PC-9 (cell line): ENCODE data around the gene CUL3.

Experiments used
- CTCF ChIP-seq: fragments of 200-600 bp; sonication (generic); conservative IDR thresholded peaks from 2 replicates; pipeline ENCODE4 v1.6.1; 2017; ENCODE audit warnings: mixed run types, antibody characterized with exemption, mild to moderate bottlenecking, moderate library complexity
- EZH2 ChIP-seq: fragments of 200-600 bp; sonication (generic); IDR thresholded peaks from 2 replicates; pipeline ENCODE4 v1.8.0; 2017; ENCODE audit warnings: antibody characterized with exemption, low read depth

GRCh38 chr2:224524657-224525056, 60.5 kb downstream of the CUL3 start:
- TF ChIP-seq CTCF: no peak
- TF ChIP-seq EZH2: no peak
